Erythroblast (primary cell): ENCODE measurements around the gene MGAM2.

Experiments used
- GATA1 ChIP-seq: IDR thresholded peaks from 2 replicates; pipeline ENCODE4 v1.6.1; 2011; ENCODE audit warnings: low read depth, mild to moderate bottlenecking, control low read depth, low read length, moderate library complexity
- POLR2A ChIP-seq: IDR thresholded peaks from 2 replicates; pipeline ENCODE4 v1.6.1; 2011; ENCODE audit warnings: mild to moderate bottlenecking, low read length

DNA sequence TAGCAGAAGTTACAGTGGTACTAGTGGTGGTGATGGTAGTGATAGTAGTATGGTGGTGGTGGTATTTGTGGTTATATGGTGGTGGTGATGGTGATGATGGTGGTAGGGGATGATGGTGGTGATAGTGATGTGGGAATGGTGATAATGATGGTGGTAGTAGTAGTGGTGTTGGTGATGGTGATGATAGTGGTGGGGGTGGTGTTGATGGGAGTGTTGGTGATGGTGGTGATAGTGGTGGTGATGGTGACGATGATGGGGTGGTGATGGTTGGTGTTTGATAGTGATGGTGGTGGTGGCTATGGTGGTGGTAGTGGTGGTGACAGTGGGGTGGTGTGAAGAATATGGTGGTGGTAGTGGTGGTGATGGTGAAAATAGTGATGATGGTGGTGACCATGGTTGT is 27.9 kb upstream of the MGAM2 start:
- TF ChIP-seq POLR2A (no peak), GATA1 (no peak)
